GM11168 (cell line): Measurements from ENCODE around the gene FBXL17.

Experiments used
- in situ Hi-C: fragments of 300-500 bp; cut with MboI; formaldehyde crosslinking; loops from one replicate; pipeline ENCODE4 v1.12.0; 2022; ENCODE audit warnings: low sequenced_read_pairs; ENCODE audit not compliant: unreplicated experiment

The FBXL17 gene

DNA sequence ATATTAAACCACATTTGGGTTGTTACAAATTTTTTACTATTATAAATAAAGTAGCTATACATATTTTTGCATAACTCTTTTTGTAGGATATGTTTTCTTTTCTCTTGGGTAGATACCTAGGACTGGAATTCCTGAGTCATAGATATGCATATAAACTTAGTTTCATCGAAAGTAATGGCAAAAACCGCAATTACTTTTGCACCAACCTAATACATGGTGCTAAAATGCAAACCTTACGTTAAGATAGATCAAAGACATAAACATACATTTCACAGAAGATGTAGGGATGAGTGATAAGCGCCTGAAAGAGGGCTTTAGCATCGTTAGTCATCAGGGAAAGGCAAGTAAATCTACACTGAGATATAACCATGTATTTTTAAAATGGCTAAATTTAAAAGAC is 532.8 kb downstream of the FBXL17 start:
- in situ Hi-C loops = no loop called here

DNA sequence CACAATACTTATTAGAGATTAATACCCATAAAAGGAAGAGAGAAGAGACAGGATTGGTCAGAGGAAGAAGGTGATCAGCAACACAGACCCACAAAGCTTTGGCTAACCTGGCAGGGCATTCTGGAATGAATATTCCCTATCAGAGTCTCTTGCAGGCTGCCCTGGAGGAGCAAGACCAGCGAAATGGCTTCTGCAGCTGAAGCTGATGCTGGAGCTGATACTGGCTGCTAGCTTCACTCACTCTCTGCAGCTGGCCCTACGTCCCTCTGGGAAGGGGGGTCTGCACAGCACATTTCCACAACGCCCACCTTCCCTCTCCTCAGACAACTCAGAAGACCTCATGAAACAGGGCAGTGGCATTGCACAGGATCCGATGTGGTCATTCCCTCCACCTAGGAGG is 541.3 kb downstream of the FBXL17 start:
- in situ Hi-C loops = no loop called here

DNA sequence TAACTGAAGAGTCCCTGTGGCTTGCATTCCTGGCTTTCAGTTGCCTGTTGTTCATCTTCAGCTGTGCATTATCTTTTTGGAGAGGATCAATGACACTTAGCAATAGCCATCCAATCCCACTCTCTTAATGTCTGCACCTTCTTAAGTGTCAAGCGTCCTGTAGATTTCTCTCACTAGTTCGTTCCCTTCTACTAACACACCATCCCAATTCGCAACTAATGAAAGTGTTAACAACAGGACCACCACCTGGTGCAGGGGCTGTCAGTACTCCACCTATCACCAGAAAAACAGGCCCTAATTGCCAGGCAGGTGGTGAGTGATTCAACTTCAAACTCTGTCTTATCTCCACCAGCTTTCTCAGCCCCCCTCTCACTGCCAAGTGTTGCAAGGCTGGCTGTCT is 541.7 kb downstream of the FBXL17 start:
- in situ Hi-C loops = no loop called here

DNA sequence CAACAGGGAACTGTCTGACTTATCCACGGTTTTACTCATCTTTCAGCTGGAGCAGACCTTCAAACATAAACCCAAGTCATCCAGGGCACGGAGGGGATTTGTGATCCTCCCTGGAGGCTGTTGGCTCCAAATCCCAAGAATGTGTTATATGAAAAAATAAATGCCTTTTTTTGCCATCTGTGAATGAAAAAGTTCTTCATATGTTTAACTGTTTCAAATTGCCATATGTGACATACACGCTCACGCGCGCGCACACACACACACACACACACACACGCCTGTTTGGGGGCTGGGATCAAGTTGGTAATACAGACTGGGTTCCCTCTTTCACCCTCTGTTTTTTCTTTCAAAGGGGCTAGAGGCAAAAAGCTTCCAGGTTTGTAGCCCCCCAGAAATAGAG is 546.8 kb downstream of the FBXL17 start:
- in situ Hi-C loops = no loop called here

DNA sequence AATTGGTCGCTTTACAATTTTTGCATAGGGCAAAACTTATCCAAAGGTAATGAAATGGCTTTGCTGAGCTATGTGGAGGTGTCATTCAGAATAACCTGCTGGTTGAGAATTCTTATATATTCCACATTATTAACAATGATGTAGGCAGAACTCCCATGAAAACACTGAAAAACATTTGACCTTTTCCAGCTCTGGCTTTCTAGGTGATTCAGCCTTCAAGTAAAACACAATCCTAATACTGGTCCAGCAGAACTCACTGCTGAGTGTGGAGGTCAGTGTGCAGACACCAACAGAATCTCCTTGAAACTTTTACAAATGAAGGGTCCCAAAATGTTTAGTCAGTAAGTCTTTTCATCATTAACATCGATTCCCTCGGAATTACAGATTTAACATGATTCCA is 549.2 kb downstream of the FBXL17 start:
- in situ Hi-C loops = no loop called here

DNA sequence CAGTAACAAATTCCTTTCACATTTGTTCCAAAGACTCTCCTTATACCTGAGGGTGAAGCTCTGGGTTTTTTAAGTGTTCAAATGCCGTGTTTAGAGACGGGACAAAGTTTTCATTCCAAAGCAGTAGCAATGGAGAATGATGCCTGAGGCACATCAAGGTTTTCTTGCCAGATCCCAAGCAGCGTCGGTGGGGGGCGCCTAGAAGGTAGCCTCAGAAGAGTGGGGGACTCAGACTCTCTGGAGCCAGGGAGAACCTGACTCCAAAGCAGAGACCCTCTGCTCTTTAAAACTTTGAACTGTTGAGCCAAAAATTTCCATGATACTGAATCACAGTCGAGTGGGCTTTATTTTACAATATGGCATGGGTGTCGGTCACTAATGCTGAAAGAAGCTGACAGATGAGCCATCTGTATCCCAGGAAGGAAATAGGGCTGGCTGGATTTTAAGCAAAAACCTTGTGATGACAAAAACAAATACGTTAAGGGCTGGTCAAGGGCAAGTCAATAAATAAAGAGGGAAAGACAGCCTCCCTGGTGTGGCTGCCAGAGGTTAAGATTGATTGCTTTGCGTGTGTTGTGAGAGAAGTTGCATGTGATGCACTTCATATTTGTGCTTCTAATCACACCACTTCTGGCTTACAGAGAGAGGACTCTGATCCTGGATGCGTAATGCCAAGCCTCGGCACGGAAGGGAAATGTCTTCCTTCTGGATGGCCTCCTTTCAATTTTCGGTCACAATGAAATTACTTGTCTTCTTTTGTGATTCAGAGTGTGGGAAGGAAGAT is 550.1 kb downstream of the FBXL17 start:
- in situ Hi-C loops = no loop called here

DNA sequence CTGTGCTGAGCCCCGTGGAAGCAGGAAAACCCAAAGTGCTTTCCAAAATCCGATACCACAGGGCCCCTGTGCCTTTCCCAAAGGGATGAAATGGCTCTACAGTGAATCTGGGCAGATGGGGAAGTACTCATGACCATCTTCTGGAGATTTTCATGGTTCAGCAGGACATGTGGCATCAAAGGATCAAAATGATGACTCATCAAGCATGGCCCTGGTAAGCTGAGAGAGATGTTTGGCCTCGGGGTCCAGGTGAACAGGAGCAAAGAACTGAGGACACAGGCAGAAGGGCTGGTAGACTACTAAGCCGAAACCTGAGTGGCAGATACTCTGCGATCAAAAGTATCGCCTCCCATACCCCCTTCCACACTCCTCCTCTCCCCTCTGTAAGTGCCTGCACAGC is 551.1 kb downstream of the FBXL17 start:
- in situ Hi-C loops = no loop called here

DNA sequence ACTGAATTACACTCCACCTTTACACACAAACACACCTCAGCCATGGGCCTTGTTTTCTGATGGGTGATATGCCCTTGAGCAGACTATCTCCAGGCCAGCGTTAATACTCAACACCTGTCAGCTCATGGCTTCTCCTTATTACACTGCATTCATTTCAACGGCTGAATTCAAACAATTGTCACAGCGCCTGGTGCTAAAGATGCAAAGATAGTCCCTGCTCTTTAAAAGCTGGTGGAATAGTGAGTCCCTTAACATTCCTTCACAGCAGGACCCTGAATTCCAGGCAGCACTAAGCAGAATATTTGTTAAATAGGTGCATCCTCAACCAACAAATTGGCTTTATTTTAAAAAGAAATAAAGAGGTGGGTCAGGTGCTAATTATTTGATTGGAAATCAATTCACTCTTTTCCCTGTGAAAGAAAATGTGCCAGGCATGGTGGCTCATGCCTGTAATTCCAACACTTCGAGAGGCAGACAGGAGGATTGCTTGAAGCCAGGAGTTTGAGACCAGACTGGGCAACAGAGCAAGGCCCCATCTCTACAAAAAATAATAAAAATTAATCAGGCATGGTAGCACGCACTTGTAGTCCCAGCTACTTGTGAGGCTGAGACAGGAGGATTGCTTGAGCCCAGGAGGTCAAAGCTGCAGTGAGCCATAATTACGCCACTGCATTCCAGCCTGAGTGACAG is 555.4 kb downstream of the FBXL17 start:
- in situ Hi-C loops = no loop called here

DNA sequence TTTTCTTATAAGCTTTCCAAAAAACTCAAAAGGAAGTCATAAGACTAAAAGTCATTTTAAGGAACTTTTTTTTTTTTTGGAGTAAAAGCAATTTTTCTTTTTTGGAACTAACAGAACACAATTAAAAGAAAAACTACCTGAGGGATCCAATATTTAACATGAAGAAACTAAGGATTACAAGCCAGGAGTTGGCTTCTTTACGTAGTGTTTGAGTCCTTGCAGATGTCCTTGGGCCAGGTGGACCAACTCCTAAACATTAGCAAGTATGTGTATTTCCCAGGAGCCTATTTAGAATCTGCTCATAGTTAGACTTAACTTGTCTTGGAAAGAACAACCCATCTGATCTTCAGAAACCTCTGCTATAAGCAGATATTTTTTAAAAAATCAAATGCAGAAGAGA is 557.1 kb downstream of the FBXL17 start:
- in situ Hi-C loops = no loop called here

DNA sequence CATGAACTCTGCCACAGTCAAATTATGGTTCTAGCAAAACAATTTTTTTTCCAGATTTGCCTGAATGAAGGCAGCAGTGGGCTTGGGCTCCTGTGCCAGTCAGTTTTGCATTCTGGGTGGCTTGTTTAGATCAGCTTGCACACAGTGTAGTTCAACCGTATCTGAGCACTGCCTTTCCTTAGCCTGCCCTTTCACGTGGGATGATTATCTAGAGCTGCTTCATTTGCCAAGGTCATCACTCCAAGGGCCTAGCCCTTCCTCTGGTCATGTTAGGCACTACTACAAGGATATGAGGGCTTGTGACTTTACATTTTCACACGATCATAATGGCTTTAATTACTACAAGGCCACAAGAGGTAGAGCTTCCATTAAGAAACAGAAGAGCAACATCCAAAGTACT is 560.6 kb downstream of the FBXL17 start:
- in situ Hi-C loops = no loop called here

DNA sequence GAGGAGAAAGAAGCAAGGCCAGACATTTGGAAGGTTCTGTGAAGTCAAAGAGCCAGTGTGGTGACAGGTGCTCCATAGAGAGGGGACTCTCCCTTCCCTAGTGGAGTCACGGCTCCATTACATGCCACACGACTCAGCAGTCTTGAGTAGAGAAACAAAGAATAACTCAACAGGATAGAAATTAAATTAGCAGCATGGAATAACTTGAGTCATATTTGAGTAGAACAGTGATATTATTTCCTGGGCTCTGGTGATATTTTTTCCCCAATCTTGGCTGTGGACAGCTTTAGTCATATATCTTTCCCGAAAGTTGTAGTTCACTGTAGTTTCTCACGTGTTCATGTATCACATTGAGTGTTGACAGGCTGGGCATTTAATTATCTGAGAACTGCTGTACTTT is 561.5 kb downstream of the FBXL17 start:
- in situ Hi-C loops = no loop called here

DNA sequence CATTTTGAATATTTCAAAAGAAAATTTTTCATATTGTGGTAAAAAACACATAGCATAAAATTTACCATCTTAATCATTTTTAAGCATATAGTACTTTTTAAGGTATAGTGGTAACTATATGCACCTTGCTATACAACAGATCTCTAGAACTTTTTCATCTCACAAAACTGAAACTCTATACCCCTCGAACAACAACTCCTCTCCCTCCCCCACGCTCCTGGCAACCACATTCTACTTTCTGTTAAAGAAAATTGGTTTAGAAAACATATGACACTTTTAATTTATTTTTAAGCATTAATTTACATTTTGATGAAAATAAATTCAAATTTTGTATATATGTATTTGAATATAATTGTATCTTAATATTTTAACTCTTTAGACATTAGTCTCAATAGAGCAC is 563.9 kb downstream of the FBXL17 start:
- in situ Hi-C loops = no loop called here

DNA sequence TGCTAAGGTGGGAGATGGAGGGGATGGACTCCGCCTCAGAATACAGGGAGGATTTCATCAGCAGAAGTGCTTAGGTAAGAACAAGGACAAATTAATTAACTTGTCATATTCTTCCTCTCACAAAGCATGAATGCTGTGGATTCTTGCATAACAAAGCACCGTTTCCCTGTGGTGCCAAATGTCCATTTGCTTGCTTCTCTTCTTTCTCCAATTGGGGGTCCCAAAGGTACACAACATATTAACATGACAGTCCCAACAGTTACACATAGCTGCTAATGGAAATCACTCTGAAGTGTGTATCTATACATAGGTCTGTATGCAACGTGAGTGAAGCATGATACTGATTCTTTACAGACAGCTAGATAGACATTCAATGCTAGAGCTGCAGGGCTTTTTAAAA is 564.5 kb downstream of the FBXL17 start:
- in situ Hi-C loops = no loop called here

DNA sequence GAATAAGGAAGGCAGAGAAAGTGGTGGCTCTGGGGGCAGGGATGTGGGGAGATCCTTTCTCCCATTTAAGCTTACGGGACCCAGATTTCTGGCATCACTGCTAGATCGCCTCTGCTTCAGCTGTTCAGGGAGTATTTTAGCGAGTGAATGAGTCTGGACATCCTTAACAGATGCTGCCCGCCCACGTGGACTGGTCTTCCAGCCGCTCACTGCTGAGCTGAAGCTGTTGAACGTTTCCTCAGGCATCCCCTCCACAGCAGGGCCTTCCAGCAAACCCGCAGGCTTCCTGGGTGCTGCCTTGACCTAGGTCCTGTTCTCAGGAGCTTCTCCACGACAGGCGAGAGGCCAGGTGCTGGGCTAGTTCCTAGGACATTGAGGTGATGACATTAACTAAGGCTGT is 566.8 kb downstream of the FBXL17 start:
- in situ Hi-C loops = no loop called here

DNA sequence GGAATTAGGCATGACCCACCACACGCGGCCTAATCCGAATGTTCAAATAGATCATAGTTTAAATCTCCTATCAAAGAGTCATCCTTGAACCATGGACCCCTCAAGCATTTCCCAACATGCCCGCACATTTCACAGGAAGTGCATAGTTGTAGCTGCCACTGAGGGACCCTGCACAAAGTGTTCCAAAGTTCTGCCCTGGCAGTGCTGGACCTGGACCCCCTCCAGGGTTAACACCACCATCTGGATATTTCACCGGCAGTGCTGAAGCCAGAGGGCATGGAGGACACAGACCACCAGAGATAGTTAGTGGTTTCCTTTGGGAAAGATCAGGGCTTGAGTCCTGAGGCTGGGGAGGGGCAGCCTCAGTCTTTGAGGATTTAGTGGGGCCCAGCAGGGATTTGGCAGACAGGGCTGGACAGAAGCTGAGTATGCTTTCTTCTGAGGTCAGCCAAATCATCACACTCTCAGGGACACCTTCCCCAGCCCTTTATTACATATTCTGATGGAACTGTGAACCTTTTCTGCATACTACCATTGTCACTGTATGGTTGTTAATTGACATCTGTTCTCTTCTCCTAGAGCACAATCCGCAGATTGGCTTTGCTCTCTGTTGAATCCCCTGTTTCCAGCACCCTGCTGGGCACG is 567.6 kb downstream of the FBXL17 start:
- in situ Hi-C loops = no loop called here

DNA sequence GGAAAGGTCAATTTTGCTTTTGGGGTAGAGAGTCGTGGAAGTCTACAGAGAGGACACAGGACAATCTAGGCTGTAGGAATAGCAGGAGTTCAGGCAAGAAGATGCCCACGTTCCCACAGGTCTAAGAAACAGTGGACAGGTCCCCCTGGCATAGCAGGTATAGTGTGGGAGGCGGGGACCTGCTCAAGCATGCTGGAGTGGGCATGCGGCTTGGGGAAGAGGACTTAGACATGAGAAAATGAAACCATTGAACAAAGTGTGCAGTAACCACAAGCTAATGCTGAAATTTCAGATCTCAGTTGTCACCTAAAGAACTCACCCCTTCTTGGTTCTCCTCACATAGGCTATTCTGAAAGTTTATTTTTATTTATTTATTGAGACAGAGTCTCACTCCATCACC is 568.3 kb downstream of the FBXL17 start:
- in situ Hi-C loops = no loop called here

DNA sequence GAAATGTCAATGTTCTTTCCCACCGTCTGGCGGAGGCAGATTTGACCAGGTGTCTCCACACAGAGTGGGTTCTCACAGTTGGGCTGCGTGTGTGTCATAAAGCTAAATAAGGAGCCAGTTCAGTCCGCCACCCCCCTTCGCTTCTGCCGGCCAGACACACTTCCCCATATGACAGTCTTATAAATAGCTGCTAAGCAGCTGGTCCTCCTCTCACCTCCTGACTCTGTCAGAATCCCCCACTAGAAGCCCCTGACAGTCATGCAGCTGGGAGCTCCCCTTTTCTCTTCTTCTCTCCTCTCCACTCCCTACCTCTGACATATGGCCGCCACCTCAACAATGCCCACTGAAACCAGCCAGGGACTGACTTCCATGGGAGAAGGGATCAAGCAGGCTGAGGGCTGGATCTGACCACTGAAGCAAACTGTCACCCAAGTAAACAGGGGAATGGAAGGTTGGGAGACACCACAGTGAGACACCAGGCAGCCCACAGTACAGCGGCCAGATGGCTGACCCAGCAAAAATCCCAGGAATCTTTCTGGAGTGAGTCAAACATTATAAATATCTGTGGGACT is 569.2 kb downstream of the FBXL17 start:
- in situ Hi-C loops = no loop called here

DNA sequence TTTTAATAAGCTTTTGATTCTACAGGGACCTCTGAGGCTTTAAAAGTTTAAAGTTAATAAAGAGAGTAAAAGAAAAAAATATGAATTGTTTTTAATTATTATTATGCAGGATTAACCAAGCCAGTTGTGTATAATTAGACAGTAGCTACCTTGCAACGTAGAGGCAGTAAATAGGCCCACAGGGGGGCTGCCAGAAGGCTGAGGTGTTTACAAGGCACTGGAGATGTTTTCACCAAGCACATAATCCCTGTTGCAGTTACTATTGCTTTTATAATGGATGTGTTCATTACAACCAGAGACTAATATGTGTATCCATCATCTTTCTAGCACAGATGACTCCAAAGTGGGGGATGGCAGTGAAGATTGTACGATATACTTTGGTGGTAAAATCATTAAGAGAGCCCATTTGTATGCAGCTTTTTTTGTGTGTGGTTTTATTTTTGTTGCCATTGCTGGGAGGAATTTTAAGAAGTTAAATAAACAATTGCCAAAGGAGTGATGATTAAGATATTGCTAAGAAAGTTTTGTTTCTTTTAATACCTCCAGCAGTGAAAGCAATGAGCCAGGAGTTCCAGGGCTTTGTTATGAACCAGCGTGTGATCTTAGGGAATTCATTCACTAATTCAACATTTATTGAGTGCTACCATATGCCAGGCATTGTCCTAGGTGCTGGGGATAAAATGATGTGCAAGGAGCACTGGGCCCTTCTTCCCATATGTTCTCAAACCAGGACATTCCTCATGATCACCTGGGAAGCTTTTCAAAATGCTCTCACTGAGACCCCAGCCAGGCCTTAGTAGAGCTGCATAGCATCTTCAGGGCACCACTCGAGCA is 572.5 kb downstream of the FBXL17 start:
- in situ Hi-C loops = no loop called here
